Measurements from ENCODE around the gene XXYLT1. TPM values are rescaled to one million over a fixed set of nuclear protein-coding genes. Genes with fewer than 3 reads are reported as not detected.
A peak's percentile ranks its signal among the peaks of the same experiment; 100 is the strongest.

The XXYLT1 gene
- total RNA-seq, 1 experiment from 2014 or later, result 29.2 TPM

DNA sequence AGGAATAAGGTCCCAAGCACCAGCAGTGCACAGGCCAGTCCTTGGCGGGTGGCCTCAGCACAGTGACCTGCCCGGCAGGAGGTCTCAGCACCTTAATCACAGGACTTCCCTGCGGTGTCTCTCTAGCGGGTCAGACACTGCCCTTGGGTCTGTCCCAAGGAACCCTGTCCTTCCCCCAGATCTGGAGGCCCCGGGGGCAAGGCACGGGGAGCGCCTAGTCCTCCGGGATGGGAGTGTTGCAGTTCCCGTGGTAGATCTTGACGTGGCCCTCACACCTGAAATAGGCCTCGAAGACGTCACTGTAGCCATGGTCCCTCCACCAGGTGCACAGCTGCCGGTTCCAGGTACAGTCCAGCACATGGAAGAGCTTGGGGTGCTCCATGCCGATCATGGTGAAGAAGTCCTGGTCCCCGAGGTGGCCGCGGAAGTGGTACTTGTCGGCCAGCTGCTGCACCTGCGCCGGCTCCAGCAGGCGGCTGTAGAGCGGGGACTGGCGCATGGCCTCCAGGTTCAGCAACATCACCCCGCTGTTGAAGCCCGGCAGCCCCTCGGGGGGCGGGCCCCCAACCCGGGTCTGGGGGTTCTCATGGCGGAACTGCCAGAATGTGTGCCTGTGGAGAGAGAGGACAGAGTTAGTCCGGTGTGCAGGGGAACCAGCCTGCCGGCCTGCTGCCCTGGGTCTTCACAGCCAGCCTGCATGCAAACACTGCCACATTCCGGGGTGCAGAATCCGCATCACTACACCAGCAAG is 201.3 kb downstream of the XXYLT1 start:
- DNase-seq, result no peak
- no TSS peak for BruUV-seq (replicated peaks)
- Mint-ChIP-seq H3K27ac (ENCODE audit: unreplicated experiment) (no peak overlapping the region), H3K4me1 (ENCODE audit: low read depth, unreplicated experiment) (peaks cover 10% of the 10 kb centered on the region), H3K27me3 (ENCODE audit: unreplicated experiment) (no peaks in the 10 kb centered on the region), H3K9me3 (ENCODE audit: low read depth, unreplicated experiment) (peaks cover 4% of the 10 kb centered on the region), H3K4me3 (ENCODE audit: low read depth, unreplicated experiment) (no peak overlapping the region), H3K36me3 (ENCODE audit: insufficient read depth, unreplicated experiment) (peaks cover 5% of the 10 kb centered on the region)
- intact Hi-C loops (cut with micrococcal nuclease; ENCODE audit: unreplicated experiment), result no loop called here
- TF ChIP-seq, protein P1, sequence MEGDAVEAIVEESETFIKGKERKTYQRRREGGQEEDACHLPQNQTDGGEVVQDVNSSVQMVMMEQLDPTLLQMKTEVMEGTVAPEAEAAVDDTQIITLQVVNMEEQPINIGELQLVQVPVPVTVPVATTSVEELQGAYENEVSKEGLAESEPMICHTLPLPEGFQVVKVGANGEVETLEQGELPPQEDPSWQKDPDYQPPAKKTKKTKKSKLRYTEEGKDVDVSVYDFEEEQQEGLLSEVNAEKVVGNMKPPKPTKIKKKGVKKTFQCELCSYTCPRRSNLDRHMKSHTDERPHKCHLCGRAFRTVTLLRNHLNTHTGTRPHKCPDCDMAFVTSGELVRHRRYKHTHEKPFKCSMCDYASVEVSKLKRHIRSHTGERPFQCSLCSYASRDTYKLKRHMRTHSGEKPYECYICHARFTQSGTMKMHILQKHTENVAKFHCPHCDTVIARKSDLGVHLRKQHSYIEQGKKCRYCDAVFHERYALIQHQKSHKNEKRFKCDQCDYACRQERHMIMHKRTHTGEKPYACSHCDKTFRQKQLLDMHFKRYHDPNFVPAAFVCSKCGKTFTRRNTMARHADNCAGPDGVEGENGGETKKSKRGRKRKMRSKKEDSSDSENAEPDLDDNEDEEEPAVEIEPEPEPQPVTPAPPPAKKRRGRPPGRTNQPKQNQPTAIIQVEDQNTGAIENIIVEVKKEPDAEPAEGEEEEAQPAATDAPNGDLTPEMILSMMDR (IDR thresholded peaks at IDR 0.05; ENCODE audit: unreplicated experiment), result no peak
- CTCF ChIA-PET, result no interaction called here

DNA sequence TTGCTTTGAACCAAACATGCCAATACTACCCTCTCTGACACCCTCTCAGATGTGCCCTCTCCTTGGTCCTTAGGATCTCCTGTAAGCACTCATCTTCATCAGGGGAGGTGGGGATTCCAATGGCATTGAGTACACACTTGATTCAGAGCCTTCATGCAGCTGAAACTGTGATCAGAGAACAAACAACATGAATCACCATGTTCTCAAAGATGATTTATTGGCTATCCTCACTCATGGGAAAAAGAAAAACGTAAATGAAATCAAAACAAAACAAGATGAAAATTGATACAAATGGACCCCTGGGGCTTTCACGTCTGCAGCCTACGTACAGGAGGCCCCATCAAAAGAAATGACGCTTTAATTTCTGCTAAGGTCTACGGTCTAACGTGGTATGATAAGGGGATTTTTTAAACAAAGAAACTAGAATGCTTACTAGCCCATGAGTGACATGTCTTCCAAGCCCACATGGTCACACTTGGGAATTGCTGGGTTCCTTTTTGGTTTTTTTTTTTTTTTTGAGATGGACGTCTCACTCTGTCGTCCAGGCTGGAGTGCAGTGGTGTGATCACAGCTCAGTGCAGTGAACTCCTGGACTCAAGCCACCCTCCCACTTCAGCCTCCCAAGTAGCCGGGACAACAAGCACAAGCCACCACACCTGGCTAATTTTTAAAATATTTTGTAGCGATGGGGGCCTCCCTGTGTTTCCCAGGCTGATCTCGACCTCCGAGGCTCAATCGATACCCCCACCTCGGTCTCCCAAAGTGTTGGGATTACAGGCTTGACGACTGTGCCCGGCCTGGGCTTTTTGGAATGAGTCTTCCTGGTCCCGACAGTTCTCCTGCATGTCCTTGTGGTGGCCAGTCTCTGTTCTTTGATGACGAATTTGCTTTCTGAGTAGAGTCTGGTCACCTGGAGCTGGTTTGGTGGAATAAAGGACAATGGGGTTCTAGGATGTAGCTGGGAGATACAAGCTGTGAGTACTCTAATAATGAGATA is 202.6 kb downstream of the XXYLT1 start:
- DNase-seq, result no peak
- Mint-ChIP-seq H3K36me3 (ENCODE audit: insufficient read depth, unreplicated experiment) (peaks cover 5% of the 10 kb centered on the region), H3K27me3 (ENCODE audit: unreplicated experiment) (no peaks in the 10 kb centered on the region), H3K4me3 (ENCODE audit: low read depth, unreplicated experiment) (no peak overlapping the region), H3K27ac (ENCODE audit: unreplicated experiment) (no peak overlapping the region), H3K4me1 (ENCODE audit: low read depth, unreplicated experiment) (peaks cover 10% of the 10 kb centered on the region), H3K9me3 (ENCODE audit: low read depth, unreplicated experiment) (peaks cover 4% of the 10 kb centered on the region)
- TSS peak; percentile 77 for BruUV-seq (replicated peaks)
- CTCF ChIA-PET, result interaction anchor here (0.5 kb wide), 1 partner anchor 727 kb away, joined by 3 read pairs; no protein-coding TSS in a partner anchor
- intact Hi-C loops (cut with micrococcal nuclease; ENCODE audit: unreplicated experiment), result no loop called here
- TF ChIP-seq, protein P1 (IDR thresholded peaks at IDR 0.05; ENCODE audit: unreplicated experiment), result no peak

DNA sequence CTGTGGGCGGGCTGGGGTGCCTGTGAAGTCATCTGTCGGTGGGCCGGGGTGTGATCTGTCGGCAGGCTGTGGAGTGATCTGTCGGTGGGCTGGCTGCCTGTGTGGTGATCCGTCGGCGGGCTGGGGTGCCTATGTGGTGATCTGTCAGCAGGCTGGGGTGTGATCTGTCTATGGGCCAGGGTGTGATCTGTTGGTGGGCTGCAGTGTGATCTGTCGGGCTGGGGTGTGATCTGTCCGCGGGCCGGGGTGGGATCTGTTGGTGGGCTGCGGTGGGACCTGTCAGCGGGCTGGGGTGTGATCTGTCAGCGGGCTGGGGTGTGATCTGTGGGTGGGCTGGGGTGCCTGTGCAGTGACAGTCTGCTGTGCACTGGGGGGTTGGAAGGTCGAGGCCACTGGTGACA is 204.5 kb downstream of the XXYLT1 start:
- no peak for DNase-seq
- peaks cover 8% of the 10 kb centered on the region for H3K27me3 Mint-ChIP-seq (ENCODE audit: unreplicated experiment)
- intact Hi-C loops (cut with micrococcal nuclease; ENCODE audit: unreplicated experiment), result no loop called here
- CTCF ChIA-PET, result no interaction called here
- no TSS peak for BruUV-seq (replicated peaks)
- peaks cover 10% of the 10 kb centered on the region for H3K36me3 Mint-ChIP-seq (ENCODE audit: insufficient read depth, unreplicated experiment)
- H3K9me3 Mint-ChIP-seq (ENCODE audit: low read depth, unreplicated experiment), result peaks cover 4% of the 10 kb centered on the region
- peaks cover 10% of the 10 kb centered on the region for H3K4me1 Mint-ChIP-seq (ENCODE audit: low read depth, unreplicated experiment)
- no peak overlapping the region for H3K27ac Mint-ChIP-seq (ENCODE audit: unreplicated experiment)
- no peak overlapping the region for H3K4me3 Mint-ChIP-seq (ENCODE audit: low read depth, unreplicated experiment)
- TF ChIP-seq, protein P1 (IDR thresholded peaks at IDR 0.05; ENCODE audit: unreplicated experiment), result no peak

DNA sequence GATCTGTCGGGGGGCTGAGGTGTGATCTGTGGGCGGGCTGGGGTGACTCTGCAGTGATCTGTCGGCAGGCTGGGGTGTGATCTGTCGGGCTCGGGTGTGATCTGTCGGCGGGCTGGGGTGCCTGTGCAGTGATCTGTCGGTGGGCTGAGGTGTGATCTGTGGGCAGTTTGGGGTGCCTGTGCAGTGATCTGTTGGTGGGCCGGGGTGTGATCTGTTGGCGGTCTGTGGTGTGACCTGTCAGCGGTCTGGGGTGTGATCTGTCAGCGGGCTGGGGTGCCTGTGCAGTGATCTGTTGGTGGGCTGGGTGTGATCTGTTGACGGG is 205.1 kb downstream of the XXYLT1 start:
- intact Hi-C loops (cut with micrococcal nuclease; ENCODE audit: unreplicated experiment), result no loop called here
- peaks cover 10% of the 10 kb centered on the region for H3K27me3 Mint-ChIP-seq (ENCODE audit: unreplicated experiment)
- BruUV-seq (replicated peaks), result no TSS peak
- CTCF ChIA-PET, result no interaction called here
- peaks cover 10% of the 10 kb centered on the region for H3K4me1 Mint-ChIP-seq (ENCODE audit: low read depth, unreplicated experiment)
- DNase-seq, result no peak
- no peak overlapping the region for H3K27ac Mint-ChIP-seq (ENCODE audit: unreplicated experiment)
- H3K9me3 Mint-ChIP-seq (ENCODE audit: low read depth, unreplicated experiment), result peaks cover 4% of the 10 kb centered on the region
- H3K4me3 Mint-ChIP-seq (ENCODE audit: low read depth, unreplicated experiment), result no peak overlapping the region
- H3K36me3 Mint-ChIP-seq (ENCODE audit: insufficient read depth, unreplicated experiment), result peaks cover 10% of the 10 kb centered on the region
- TF ChIP-seq, protein P1 (IDR thresholded peaks at IDR 0.05; ENCODE audit: unreplicated experiment), result no peak
